ENCODE results near the gene SPATA25. TPM values are rescaled to one million over a fixed set of nuclear protein-coding genes. Genes with fewer than 3 reads are reported as not detected.

The SPATA25 gene
- total RNA-seq, 1 donor from 2014 or later: 1.3 TPM

GRCh38 chr20:45890985-45891983, 3.9 kb upstream of the SPATA25 start, which contains the start of the genes CTSA and NEURL2:
Gene CTSA (plus strand): TSS chr20:45891335. CDS start chr20:45891569, 234 bp downstream.
Gene NEURL2 (minus strand): TSS chr20:45891208. CDS start chr20:45890991, 217 bp downstream.
- Histone ChIP-seq H3K9me3 (no peaks in the 10 kb centered on the region), H3K27me3 (no peaks in the 10 kb centered on the region), H3K4me3 (peak within 1 kb of the TSS; percentile 80), H3K36me3 (peaks cover 36% of the 10 kb centered on the region), H3K4me1 (peaks cover 8% of the 10 kb centered on the region), H3K27ac (peak within 1 kb of the TSS; percentile 71)
- no peak for TF ChIP-seq CTCF (IDR thresholded peaks at IDR 0.05)
- intact Hi-C loops (cut with DNase I): no loop called here
- DNase-seq: peak; percentile 96
- ATAC-seq: peak; percentile 91

GRCh38 chr20:45890077-45890984, 2.9 kb upstream of the SPATA25 start:
- Histone ChIP-seq H3K9me3 (no peaks in the 10 kb centered on the region), H3K27me3 (no peaks in the 10 kb centered on the region), H3K27ac (peak overlapping the region; percentile 71), H3K4me3 (peak overlapping the region; percentile 80), H3K36me3 (peaks cover 28% of the 10 kb centered on the region), H3K4me1 (peaks cover 8% of the 10 kb centered on the region)
- DNase-seq (peak; percentile 89), ATAC-seq (peak; percentile 85)
- TF ChIP-seq CTCF (IDR thresholded peaks at IDR 0.05): peak; percentile 66
- intact Hi-C loops (cut with DNase I): no loop called here

- Histone ChIP-seq H3K9me3 (no peaks in the 10 kb centered on the region), H3K27ac (no peak overlapping the region), H3K27me3 (no peaks in the 10 kb centered on the region), H3K4me1 (peaks cover 8% of the 10 kb centered on the region), H3K4me3 (no peak overlapping the region), H3K36me3 (peaks cover 14% of the 10 kb centered on the region)
- TF ChIP-seq CTCF (IDR thresholded peaks at IDR 0.05): no peak
- ATAC-seq: no peak
- intact Hi-C loops (cut with DNase I): no loop called here
- DNase-seq: no peak
Observed at GRCh38 chr20:45888681-45889080, 1.3 kb upstream of the SPATA25 start.

GRCh38 chr20:45886590-45887345, 654 bp downstream of the SPATA25 start:
- Histone ChIP-seq H3K27me3 (no peaks in the 10 kb centered on the region), H3K9me3 (no peaks in the 10 kb centered on the region), H3K4me1 (peaks cover 7% of the 10 kb centered on the region), H3K27ac (no peak overlapping the region), H3K4me3 (no peak overlapping the region), H3K36me3 (peaks cover 27% of the 10 kb centered on the region)
- intact Hi-C loops (cut with DNase I): no loop called here
- DNase-seq (no peak), ATAC-seq (no peak)
- TF ChIP-seq CTCF (IDR thresholded peaks at IDR 0.05): no peak

GRCh38 chr20:45883100-45883469, 4.3 kb downstream of the SPATA25 start:
- Histone ChIP-seq H3K9me3 (no peaks in the 10 kb centered on the region), H3K4me1 (peaks cover 13% of the 10 kb centered on the region), H3K36me3 (peaks cover 35% of the 10 kb centered on the region), H3K27me3 (no peaks in the 10 kb centered on the region), H3K4me3 (no peak overlapping the region), H3K27ac (no peak overlapping the region)
- DNase-seq: peak; percentile 43
- no peak for TF ChIP-seq CTCF (IDR thresholded peaks at IDR 0.05)
- no peak for ATAC-seq
- intact Hi-C loops (cut with DNase I): no loop called here

All from upper lobe of right lung (tissue), 1 donor.